DND-41 (cell line): ENCODE data around the gene ENTPD2.

ENCODE experiments used
- EZH2 ChIP-seq: IDR thresholded peaks from 3 replicates; pipeline ENCODE4 v1.6.1; 2012; ENCODE audit warnings: borderline replicate concordance, low read depth, mild to moderate bottlenecking, moderate library complexity, low read length, inconsistent platforms; ENCODE audit not compliant: severe bottlenecking
- TF ChIP-seq, protein P1 (sequence below): IDR thresholded peaks from 2 replicates; pipeline ENCODE4 v1.5.1; 2012; ENCODE audit warnings: borderline replicate concordance, low read length, moderate library complexity, mild to moderate bottlenecking; ENCODE audit not compliant: poor library complexity, severe bottlenecking; ENCODE audit errors: extremely low read depth

DNA sequence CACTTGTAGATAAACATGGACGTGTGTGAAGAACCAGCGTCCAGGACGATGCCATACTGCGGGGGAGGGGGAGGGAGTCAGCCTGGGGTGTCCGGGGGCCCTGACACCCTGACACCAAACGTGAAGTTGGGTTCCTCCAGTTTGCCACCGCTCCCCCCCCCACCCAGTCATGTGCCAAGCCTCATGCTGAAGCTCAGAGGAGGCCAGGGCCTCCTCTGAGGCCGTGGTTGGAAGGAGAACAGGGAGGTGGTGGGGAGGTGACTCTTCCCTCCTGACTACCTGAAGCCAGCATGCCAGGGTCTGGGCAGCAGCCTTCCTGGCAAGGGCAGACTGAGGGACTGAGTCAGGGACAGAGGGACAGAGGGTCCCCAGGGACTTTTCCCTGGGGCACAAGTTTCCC is 1.6 kb downstream of the ENTPD2 start:
- TF ChIP-seq, protein P1, sequence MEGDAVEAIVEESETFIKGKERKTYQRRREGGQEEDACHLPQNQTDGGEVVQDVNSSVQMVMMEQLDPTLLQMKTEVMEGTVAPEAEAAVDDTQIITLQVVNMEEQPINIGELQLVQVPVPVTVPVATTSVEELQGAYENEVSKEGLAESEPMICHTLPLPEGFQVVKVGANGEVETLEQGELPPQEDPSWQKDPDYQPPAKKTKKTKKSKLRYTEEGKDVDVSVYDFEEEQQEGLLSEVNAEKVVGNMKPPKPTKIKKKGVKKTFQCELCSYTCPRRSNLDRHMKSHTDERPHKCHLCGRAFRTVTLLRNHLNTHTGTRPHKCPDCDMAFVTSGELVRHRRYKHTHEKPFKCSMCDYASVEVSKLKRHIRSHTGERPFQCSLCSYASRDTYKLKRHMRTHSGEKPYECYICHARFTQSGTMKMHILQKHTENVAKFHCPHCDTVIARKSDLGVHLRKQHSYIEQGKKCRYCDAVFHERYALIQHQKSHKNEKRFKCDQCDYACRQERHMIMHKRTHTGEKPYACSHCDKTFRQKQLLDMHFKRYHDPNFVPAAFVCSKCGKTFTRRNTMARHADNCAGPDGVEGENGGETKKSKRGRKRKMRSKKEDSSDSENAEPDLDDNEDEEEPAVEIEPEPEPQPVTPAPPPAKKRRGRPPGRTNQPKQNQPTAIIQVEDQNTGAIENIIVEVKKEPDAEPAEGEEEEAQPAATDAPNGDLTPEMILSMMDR: no peak
- no peak for TF ChIP-seq EZH2
